Stimulated activated naive CD8-positive, alpha-beta T cell treated with anti-CD3 and anti-CD28 coated beads, Interleukin-15, Interleukin-2, amounts not matched to agents 100 ng/mL and 50 ng/mL, for 24 hours (primary cell): Measurements from ENCODE around the gene DACH1.

Source experiments
- H3K27ac Mint-ChIP-seq: one replicate; pipeline ENCODE4 v1.8.0; 2021; ENCODE audit warnings: mild to moderate bottlenecking, mixed read lengths
- H3K27me3 Mint-ChIP-seq: one replicate; pipeline ENCODE4 v1.8.0; 2021; ENCODE audit warnings: mixed read lengths
- H3K36me3 Mint-ChIP-seq: one replicate; pipeline ENCODE4 v1.8.0; 2021; ENCODE audit warnings: low read depth, mixed read lengths
- H3K4me1 Mint-ChIP-seq: one replicate; pipeline ENCODE4 v1.8.0; 2021; ENCODE audit warnings: low read depth, mixed read lengths
- H3K4me3 Mint-ChIP-seq: one replicate; pipeline ENCODE4 v1.8.0; 2021; ENCODE audit warnings: mild to moderate bottlenecking, mixed read lengths
- H3K9me3 Mint-ChIP-seq: one replicate; pipeline ENCODE4 v1.8.0; 2021; ENCODE audit warnings: mixed read lengths

Gene DACH1

DNA sequence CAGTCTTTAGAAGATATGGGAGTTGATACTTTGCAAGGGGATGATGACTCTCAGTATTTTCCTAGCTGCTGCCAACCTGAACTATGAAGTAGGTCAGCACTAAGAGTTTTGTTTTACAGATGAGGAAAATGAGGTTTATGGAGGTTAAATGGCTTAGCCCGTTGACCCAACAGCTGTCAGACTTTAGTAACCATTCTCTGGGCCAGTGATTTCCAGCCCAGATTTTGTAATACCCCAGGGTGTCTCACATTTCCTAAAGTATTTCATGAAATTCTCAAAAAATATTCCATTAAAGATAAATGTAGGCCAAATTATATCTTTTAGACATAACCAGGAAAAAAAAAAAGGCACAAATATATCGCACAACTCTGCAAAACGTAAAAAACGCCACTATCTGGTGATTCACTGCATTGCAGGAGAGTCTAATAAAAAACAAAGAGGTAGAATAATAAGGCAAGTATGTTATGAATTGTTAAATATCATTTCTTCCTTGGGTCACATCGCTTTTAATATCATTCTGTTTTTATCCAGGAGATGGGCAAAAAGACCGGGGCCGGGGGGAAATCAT, 112.5 kb downstream of the DACH1 start:
- Mint-ChIP-seq H3K9me3 (peaks cover 11% of the 10 kb centered on the region), H3K4me3 (no peak overlapping the region), H3K27ac (no peak overlapping the region), H3K27me3 (no peaks in the 10 kb centered on the region), H3K36me3 (no peaks in the 10 kb centered on the region), H3K4me1 (no peaks in the 10 kb centered on the region)

GRCh38 chr13:71752775-71753513, 114.1 kb downstream of the DACH1 start:
- Mint-ChIP-seq H3K27me3 (no peaks in the 10 kb centered on the region), H3K9me3 (peaks cover 11% of the 10 kb centered on the region), H3K4me1 (no peaks in the 10 kb centered on the region), H3K4me3 (no peak overlapping the region), H3K27ac (no peak overlapping the region), H3K36me3 (no peaks in the 10 kb centered on the region)

DNA sequence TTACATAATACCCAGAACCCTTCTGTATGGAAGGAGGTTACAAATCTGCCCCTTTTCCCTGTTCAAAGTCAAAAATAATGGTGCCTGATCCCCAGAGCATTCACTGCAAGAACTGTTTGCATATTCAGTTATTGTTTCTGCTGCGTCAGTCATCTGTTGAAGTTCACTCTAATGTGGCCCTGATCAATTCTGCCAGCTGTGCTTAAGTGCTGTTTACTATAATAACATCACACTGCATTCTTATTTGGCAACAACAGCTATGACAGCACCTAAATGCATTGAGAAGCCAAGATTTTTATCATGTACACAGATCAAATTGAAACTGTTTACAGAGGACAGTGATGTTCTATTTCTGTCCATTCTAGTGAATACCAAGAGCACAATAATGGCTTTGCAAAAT, 115.9 kb downstream of the DACH1 start:
- Mint-ChIP-seq H3K27ac (no peak overlapping the region), H3K9me3 (peaks cover 11% of the 10 kb centered on the region), H3K36me3 (no peaks in the 10 kb centered on the region), H3K27me3 (no peaks in the 10 kb centered on the region), H3K4me1 (no peaks in the 10 kb centered on the region), H3K4me3 (no peak overlapping the region)

DNA sequence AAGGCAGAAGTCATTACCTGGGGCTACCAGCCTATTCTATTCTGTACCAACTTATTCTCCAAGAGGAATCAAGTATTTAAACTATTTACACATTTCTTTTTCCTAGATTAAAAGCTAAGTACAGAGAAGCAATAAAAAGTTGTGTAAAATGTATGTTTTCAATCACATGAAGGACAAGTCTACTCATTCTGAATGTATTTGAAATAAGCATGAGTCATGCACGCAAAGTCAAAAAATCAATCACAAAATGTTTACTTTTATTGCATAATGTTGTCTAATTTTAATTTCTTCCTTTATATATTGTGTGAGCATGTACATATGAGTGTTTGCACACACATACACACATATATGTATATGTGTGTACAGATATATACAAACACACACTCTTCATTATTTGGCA, 136.7 kb downstream of the DACH1 start:
- no peaks in the 10 kb centered on the region for H3K36me3 Mint-ChIP-seq
- H3K9me3 Mint-ChIP-seq, result no peaks in the 10 kb centered on the region
- no peak overlapping the region for H3K27ac Mint-ChIP-seq
- H3K4me3 Mint-ChIP-seq, result no peak overlapping the region
- no peaks in the 10 kb centered on the region for H3K4me1 Mint-ChIP-seq
- no peaks in the 10 kb centered on the region for H3K27me3 Mint-ChIP-seq

- no peak overlapping the region for H3K27ac Mint-ChIP-seq
- H3K9me3 Mint-ChIP-seq, result no peaks in the 10 kb centered on the region
- H3K4me1 Mint-ChIP-seq, result no peaks in the 10 kb centered on the region
- no peaks in the 10 kb centered on the region for H3K36me3 Mint-ChIP-seq
- H3K4me3 Mint-ChIP-seq, result no peak overlapping the region
- no peaks in the 10 kb centered on the region for H3K27me3 Mint-ChIP-seq
These were observed 137.6 kb downstream of the DACH1 start for GRCh38 chr13:71729441-71729840.

DNA sequence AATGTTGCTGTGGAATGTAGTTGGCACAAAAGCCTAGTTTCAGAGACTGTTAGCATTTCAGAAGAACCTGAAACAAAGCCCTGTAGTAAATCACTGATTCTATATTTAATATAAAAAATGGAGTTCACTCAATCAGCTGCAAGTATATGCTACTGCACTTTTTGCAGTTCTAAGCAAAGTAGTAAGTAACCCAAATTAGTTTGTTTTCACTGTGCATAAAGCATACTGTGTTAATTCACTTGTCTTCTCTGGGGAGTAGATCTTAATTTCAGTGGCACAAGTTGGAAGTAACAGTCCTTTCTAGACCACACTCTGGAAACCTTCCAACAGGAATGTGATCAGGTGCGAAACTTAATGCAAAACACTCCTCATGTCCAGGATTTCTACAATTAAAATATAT, 139.3 kb downstream of the DACH1 start:
- Mint-ChIP-seq H3K36me3 (no peaks in the 10 kb centered on the region), H3K27ac (no peak overlapping the region), H3K4me3 (no peak overlapping the region), H3K27me3 (no peaks in the 10 kb centered on the region), H3K9me3 (no peaks in the 10 kb centered on the region), H3K4me1 (no peaks in the 10 kb centered on the region)

DNA sequence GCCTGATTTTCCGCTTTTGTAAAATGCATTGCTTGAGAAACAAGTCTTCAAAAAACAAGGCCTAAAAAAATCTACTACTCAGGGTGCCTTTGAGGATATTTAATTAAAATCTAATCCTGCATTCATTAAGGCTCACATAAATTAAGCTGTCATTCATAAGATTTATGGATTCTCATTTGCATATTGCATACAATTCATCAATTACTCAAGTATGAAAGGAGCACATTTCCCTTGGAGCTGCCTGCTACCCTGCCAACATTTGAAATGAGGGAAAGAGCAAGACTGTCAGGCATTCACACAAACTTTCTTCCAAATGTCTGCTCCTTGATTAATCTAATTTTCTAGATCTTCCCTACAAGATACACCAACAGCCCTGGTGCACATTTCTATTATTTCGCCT, 140.0 kb downstream of the DACH1 start:
- Mint-ChIP-seq H3K27ac (no peak overlapping the region), H3K9me3 (no peaks in the 10 kb centered on the region), H3K4me1 (no peaks in the 10 kb centered on the region), H3K4me3 (no peak overlapping the region), H3K36me3 (no peaks in the 10 kb centered on the region), H3K27me3 (no peaks in the 10 kb centered on the region)

GRCh38 chr13:71722206-71722605, 144.8 kb downstream of the DACH1 start:
- H3K27ac Mint-ChIP-seq, result no peak overlapping the region
- no peaks in the 10 kb centered on the region for H3K27me3 Mint-ChIP-seq
- no peaks in the 10 kb centered on the region for H3K9me3 Mint-ChIP-seq
- no peak overlapping the region for H3K4me3 Mint-ChIP-seq
- no peaks in the 10 kb centered on the region for H3K4me1 Mint-ChIP-seq
- no peaks in the 10 kb centered on the region for H3K36me3 Mint-ChIP-seq

DNA sequence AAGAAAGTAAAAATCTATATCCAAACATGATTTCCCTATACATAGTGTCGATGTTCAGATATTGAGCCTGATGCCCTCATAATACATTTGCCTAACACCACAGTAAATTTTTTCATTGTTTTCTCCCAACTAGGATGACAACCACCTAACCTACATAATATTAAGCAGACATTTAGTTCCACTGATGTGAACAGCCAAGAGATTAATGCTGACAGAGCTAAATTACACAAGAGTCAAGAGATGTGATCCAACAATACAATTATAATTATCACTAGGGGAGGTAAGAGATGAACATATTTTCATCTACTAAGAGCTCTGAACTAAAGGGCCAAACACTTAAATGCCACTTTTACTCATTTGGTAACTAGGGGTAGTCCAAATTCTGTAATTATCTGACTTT, 145.9 kb downstream of the DACH1 start:
- no peaks in the 10 kb centered on the region for H3K27me3 Mint-ChIP-seq
- no peaks in the 10 kb centered on the region for H3K4me1 Mint-ChIP-seq
- H3K4me3 Mint-ChIP-seq, result no peak overlapping the region
- H3K27ac Mint-ChIP-seq, result no peak overlapping the region
- H3K9me3 Mint-ChIP-seq, result no peaks in the 10 kb centered on the region
- no peaks in the 10 kb centered on the region for H3K36me3 Mint-ChIP-seq

- H3K4me3 Mint-ChIP-seq, result no peak overlapping the region
- no peaks in the 10 kb centered on the region for H3K9me3 Mint-ChIP-seq
- no peaks in the 10 kb centered on the region for H3K4me1 Mint-ChIP-seq
- no peak overlapping the region for H3K27ac Mint-ChIP-seq
- no peaks in the 10 kb centered on the region for H3K27me3 Mint-ChIP-seq
- no peaks in the 10 kb centered on the region for H3K36me3 Mint-ChIP-seq
These were observed 148.1 kb downstream of the DACH1 start for GRCh38 chr13:71718931-71719330.

- Mint-ChIP-seq H3K4me1 (no peaks in the 10 kb centered on the region), H3K4me3 (no peak overlapping the region)
These were observed 152.1 kb downstream of the DACH1 start for GRCh38 chr13:71714802-71715375.

DNA sequence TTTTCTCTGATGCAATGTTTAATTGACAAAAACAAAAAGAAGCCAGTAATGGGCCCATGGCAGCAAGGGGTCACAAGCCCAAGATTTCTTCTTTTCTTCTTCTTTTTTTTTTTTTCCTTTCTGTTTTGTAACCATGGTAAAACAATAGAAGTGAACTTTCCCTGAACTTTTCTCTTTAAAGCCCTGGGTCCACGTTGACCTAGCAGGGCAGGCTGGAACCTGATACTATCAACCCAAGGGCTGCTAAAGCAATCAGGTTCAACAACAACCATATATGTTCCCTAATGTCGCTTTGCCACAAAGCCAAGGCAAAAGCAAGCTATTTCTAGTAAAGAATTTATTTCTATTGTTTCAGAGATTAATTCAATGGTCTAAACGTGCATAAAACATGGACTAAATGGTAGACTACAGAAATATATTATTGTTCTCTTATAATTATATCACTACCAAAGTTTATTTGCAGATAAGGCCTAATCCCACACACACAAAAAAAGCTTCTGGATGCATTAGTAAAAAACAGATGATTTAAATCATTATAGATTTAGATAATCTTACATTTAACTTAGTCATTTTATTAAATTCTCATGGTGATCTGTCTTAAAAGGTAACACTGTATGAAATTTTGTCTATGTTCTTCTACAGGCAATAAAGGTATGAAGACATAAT, 153.9 kb downstream of the DACH1 start:
- Mint-ChIP-seq H3K9me3 (no peaks in the 10 kb centered on the region), H3K4me1 (no peaks in the 10 kb centered on the region), H3K4me3 (no peak overlapping the region), H3K27me3 (no peaks in the 10 kb centered on the region), H3K27ac (no peak overlapping the region), H3K36me3 (no peaks in the 10 kb centered on the region)

More at GRCh38 chr13:71714802-71715375, 152.1 kb downstream of the DACH1 start:
- H3K36me3 Mint-ChIP-seq, result no peaks in the 10 kb centered on the region
- no peak overlapping the region for H3K27ac Mint-ChIP-seq
- H3K27me3 Mint-ChIP-seq, result no peaks in the 10 kb centered on the region
- no peaks in the 10 kb centered on the region for H3K9me3 Mint-ChIP-seq

- no peak overlapping the region for H3K4me3 Mint-ChIP-seq
- H3K36me3 Mint-ChIP-seq, result no peaks in the 10 kb centered on the region
- H3K27ac Mint-ChIP-seq, result no peak overlapping the region
- no peaks in the 10 kb centered on the region for H3K9me3 Mint-ChIP-seq
- H3K4me1 Mint-ChIP-seq, result no peaks in the 10 kb centered on the region
- no peaks in the 10 kb centered on the region for H3K27me3 Mint-ChIP-seq
These were observed 162.3 kb downstream of the DACH1 start for GRCh38 chr13:71704656-71705055.

- no peak overlapping the region for H3K27ac Mint-ChIP-seq
- H3K27me3 Mint-ChIP-seq, result no peaks in the 10 kb centered on the region
- H3K36me3 Mint-ChIP-seq, result no peaks in the 10 kb centered on the region
- H3K4me3 Mint-ChIP-seq, result no peak overlapping the region
- H3K4me1 Mint-ChIP-seq, result no peaks in the 10 kb centered on the region
- no peaks in the 10 kb centered on the region for H3K9me3 Mint-ChIP-seq
These were observed 163.9 kb downstream of the DACH1 start for GRCh38 chr13:71703138-71703537.

GRCh38 chr13:71702253-71702652, 164.8 kb downstream of the DACH1 start:
- no peaks in the 10 kb centered on the region for H3K27me3 Mint-ChIP-seq
- no peak overlapping the region for H3K4me3 Mint-ChIP-seq
- H3K4me1 Mint-ChIP-seq, result no peaks in the 10 kb centered on the region
- H3K9me3 Mint-ChIP-seq, result no peaks in the 10 kb centered on the region
- no peaks in the 10 kb centered on the region for H3K36me3 Mint-ChIP-seq
- H3K27ac Mint-ChIP-seq, result no peak overlapping the region
